HG03571 (cell line): ENCODE measurements around the gene MED22.
A peak's percentile ranks its signal among the peaks of the same experiment; 100 is the strongest.
"Not testable (repeated sequence)": the region's sequence is repeated elsewhere in the genome, so short reads cannot be mapped to it uniquely, and the experiment has no call there.

ENCODE experiments used
- ATAC-seq: cut with Tn5 transposase; IDR thresholded peaks from one replicate; pipeline ENCODE4 v1.9.1; 2021; ENCODE audit not compliant: unreplicated experiment

The MED22 gene

DNA sequence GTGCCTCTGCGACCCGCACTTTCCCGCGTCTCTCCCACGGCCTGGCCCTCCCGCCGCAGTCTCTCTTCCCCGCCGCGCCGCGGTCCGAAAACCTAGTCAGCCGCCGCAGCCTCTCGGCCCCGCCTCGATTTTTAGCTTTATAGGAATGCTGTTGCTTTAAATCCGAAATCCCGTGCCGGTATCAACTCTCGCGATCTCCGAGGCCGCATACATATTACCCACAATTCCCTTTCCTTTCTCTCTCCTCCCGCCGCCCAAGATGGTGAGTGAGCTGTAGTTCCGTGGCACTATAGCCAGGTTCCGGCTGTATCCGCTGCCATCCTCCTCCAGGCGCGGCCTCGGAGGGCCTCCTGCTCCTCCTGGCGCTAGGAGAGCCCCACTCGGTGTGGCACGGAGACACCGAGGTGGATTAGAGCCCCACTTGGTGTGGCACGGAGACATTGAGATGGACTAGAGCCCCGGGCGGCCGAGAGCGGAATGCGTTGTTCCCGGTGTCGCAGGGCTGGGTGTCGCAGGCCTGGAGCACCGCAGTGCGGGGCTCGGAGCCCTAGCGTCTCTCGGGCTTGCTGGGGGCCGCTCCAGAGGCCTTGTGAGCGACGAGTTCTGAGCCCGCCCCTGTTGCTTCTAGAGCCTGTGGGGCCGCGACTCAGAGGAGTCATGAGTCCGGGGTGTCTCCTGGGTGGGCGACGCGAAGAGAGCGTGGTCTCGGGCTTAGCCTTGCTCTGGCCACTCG is at the start of gene MED22, which contains the start of gene RPL7A:
MED22 (minus strand) TSS at position 147 of the 733 bp plus-strand sequence. CDS start 1,469 bp downstream, outside the sequence.
RPL7A (plus strand) TSS at position 234 of the 733 bp plus-strand sequence; CDS start at position 260, 26 bp downstream.
- peak; percentile 76 for ATAC-seq

GRCh38 chr9:133397370-133397769 is 49.4 kb upstream of the MED22 start:
- ATAC-seq, result no peak

- no peak for ATAC-seq
Observed at GRCh38 chr9:133396952-133397351, 49.0 kb upstream of the MED22 start.

DNA sequence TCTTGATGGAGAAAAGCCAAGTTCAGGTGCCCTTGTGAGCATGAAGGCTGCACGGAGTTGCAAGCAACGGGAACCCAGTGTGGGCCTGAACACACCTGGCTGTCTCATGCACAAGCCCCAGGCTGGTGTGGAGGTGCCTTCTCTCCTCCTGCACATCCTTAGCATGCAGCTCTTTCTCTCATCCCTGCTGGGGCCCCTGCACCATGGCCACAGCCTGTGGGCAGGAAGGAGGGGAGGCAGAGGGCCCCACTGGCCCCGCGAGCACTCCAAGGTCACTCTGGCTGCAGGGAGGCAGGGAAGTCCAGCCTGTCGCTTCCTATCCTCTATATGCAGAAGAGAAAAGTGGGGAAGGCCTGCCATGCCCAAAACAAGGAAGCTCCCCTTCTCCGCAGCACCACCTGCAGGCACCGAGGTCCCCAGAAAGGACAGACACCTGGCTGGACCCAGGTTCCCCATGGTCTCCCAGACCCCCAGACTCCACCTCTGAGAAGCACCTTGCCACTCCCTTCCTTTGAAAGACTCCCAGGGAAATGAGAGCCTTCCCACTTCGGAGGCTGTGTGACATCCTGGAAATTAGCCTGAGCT is 46.8 kb upstream of the MED22 start:
- ATAC-seq, result no peak

- no peak for ATAC-seq
Observed at GRCh38 chr9:133393399-133393798, 45.5 kb upstream of the MED22 start.

DNA sequence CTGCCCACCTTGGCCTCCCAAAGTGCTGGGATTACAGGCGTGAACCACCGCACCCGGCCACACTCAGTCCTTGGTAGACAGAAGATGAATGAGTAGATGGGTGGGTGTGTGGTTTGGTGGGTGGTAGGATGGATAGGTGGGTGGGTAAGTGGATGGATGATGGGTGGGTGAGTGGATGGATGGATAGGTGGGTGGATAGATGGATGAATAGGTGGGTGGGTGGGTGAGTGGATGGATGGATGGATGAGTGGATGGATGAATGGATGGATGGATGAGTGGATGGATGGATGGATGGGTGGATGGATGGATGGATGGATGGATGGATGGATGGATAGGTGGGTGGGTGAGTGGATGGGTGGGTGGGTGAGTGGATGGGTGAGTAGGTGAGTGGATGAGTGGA is 44.4 kb upstream of the MED22 start:
- ATAC-seq, result not testable (repeated sequence)

- not testable (repeated sequence) for ATAC-seq
Observed at GRCh38 chr9:133391449-133391848, 43.5 kb upstream of the MED22 start.

DNA sequence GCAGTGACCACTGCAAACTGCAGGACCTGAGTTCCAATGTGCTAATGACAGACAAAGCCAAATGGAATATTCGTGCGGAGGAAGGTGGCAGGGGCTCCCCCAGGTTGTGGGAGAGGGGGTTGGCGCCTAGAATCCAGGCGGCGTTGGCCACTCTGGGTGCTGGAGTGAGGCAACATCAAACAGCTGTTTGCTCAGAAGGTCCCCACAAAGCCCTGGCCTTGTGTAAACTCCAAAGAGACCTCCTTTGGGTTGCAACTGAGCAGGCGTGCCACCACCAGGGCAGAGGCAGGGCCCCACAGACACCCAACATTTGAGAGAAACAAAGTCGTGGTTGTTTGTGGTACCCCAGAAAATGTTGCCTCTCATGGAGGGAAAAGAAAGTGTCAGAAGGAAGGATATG is 42.8 kb upstream of the MED22 start:
- no peak for ATAC-seq

GRCh38 chr9:133389562-133389961 is 41.6 kb upstream of the MED22 start:
- no peak for ATAC-seq

- no peak for ATAC-seq
Observed at GRCh38 chr9:133389025-133389557, 41.2 kb upstream of the MED22 start.

DNA sequence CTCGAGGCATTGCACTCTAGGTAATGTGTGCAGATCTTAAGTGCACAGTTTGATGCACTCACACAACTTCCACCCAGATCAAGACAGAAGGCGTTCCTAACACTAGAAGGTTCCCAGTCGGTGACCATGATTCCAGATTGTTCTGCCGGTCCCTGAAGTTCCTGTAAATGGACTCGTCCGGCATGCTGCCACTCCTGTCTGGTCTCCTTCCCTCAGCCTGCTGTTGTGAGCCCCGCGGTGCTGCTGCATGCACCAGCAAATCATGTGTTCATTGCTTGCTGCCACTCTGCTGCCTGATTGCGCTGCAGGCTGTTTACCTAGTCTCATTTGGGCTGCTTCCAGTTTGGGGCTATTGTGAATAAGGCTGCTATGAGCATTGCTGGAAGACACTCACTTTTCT is 39.7 kb upstream of the MED22 start:
- no peak for ATAC-seq

GRCh38 chr9:133386338-133386737 is 38.4 kb upstream of the MED22 start:
- no peak for ATAC-seq

- no peak for ATAC-seq
Observed at GRCh38 chr9:133385452-133385851, 37.5 kb upstream of the MED22 start.

DNA sequence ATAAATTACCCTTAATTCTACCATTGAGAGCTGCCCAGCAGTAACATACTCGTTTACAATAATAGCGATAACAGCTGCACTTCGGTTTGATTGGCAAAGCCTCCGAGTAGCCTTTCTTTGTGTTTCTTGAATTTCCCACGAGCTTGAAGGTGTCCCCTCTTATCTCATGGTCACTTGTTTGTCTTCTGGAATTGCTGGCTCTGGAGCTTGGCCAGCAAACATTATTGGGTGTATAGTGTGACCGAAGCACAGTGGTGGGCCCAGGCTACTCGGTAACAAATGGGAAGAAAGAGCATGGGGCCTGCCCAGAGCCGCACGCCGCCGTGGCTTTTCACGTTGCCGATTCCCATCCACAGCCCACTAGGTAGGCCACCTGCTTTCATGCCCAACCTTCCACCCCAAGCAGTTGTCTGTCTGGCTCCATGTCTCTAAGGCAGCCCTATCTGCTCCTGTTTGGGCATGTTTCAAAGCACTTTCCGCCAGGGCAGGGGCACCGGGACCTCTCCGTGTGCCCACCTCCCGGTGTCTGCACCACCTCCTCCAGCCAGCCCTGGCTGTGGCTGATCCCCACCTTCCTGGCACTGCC is 36.9 kb upstream of the MED22 start:
- no peak for ATAC-seq

- no peak for ATAC-seq
Observed at GRCh38 chr9:133383438-133383837, 35.5 kb upstream of the MED22 start.

GRCh38 chr9:133382507-133383141 is 34.7 kb upstream of the MED22 start:
- no peak for ATAC-seq

- no peak for ATAC-seq
Observed at GRCh38 chr9:133380734-133381133, 32.8 kb upstream of the MED22 start.

DNA sequence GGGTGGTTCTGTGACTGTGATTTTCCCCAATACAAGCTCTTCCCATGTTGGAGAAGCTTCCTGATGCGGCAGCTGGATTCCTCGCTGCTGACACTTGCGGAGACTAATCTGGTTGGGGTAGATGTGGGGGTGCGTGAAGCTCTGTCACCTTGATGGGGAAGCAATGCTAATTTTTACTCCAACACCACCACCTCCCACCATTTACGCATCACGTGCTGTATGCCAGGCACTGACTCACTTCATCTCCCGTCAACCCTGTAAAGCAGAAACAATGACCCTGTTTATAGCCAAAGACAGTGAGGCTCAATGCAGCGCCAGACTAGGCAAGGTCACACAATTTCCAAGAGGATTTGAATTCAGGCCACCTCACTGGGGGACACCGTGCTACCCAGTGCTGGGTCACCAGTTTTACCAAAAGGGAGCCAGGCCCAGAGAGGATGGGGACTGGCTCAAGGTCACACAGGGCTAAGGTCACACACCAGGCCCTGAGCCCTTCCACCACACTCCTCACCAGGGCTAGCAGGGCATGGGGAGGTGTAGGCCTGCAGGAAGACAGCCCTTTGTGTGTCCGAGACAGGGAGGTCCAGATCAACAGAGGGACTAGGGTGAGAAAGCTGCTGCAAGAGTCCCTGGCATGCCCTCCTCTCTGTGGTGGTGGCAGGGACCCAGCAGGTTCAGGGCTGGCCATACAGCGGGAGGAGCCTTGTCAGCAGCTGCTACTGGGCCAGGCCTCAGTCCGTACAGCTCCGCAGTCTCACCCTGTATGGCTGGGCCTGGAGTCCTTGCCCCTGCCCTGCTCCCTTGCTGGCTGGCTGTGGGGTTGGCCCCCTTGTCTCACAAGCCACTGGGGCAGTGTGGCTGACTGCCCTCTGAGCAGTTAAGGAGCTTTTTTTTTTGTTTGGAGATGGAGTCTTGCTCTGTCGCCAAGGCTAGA is 31.5 kb upstream of the MED22 start:
- ATAC-seq, result no peak

GRCh38 chr9:133378408-133378962 is 30.6 kb upstream of the MED22 start:
- no peak for ATAC-seq

- no peak for ATAC-seq
Observed at GRCh38 chr9:133377721-133378216, 29.8 kb upstream of the MED22 start.
